ENCODE results near the gene PDGFC. TPM values are rescaled to one million over a fixed set of nuclear protein-coding genes. Genes with fewer than 3 reads are reported as not detected.
A peak's percentile ranks its signal among the peaks of the same experiment; 100 is the strongest.

The PDGFC gene
- total RNA-seq, 1 experiment from 2014 or later: 64.5 TPM

GRCh38 chr4:156786713-156787112 lies 184.9 kb downstream of the PDGFC start:
- H3K4me1 Mint-ChIP-seq (ENCODE audit: low read depth, unreplicated experiment): peaks cover 26% of the 10 kb centered on the region
- CTCF ChIA-PET: no interaction called here
- no peak overlapping the region for H3K27ac Mint-ChIP-seq (ENCODE audit: unreplicated experiment)
- BruUV-seq (replicated peaks): no TSS peak
- no peaks in the 10 kb centered on the region for H3K36me3 Mint-ChIP-seq (ENCODE audit: insufficient read depth, unreplicated experiment)
- H3K9me3 Mint-ChIP-seq (ENCODE audit: low read depth, unreplicated experiment): no peaks in the 10 kb centered on the region
- no peak overlapping the region for H3K4me3 Mint-ChIP-seq (ENCODE audit: low read depth, unreplicated experiment)
- intact Hi-C loops (cut with micrococcal nuclease; ENCODE audit: unreplicated experiment): no loop called here
- no peak for TF ChIP-seq CTCF (IDR thresholded peaks at IDR 0.05; ENCODE audit: unreplicated experiment)
- no peaks in the 10 kb centered on the region for H3K27me3 Mint-ChIP-seq (ENCODE audit: unreplicated experiment)
- no peak for DNase-seq

- H3K36me3 Mint-ChIP-seq (ENCODE audit: insufficient read depth, unreplicated experiment): no peaks in the 10 kb centered on the region
- H3K27ac Mint-ChIP-seq (ENCODE audit: unreplicated experiment): no peak overlapping the region
- CTCF ChIA-PET: no interaction called here
- no TSS peak for BruUV-seq (replicated peaks)
- no peak for DNase-seq
- H3K27me3 Mint-ChIP-seq (ENCODE audit: unreplicated experiment): no peaks in the 10 kb centered on the region
- no peaks in the 10 kb centered on the region for H3K9me3 Mint-ChIP-seq (ENCODE audit: low read depth, unreplicated experiment)
- peaks cover 35% of the 10 kb centered on the region for H3K4me1 Mint-ChIP-seq (ENCODE audit: low read depth, unreplicated experiment)
- H3K4me3 Mint-ChIP-seq (ENCODE audit: low read depth, unreplicated experiment): no peak overlapping the region
- no peak for TF ChIP-seq CTCF (IDR thresholded peaks at IDR 0.05; ENCODE audit: unreplicated experiment)
- intact Hi-C loops (cut with micrococcal nuclease; ENCODE audit: unreplicated experiment): loop anchor here (5.0 kb wide), 1 partner anchor 162 kb away; no protein-coding TSS in a partner anchor
These were observed 186.6 kb downstream of the PDGFC start for GRCh38 chr4:156784970-156785369.

GRCh38 chr4:156783966-156784365 lies 187.6 kb downstream of the PDGFC start:
- Mint-ChIP-seq H3K27ac (ENCODE audit: unreplicated experiment) (peak overlapping the region; percentile 13), H3K9me3 (ENCODE audit: low read depth, unreplicated experiment) (no peaks in the 10 kb centered on the region), H3K4me3 (ENCODE audit: low read depth, unreplicated experiment) (no peak overlapping the region), H3K36me3 (ENCODE audit: insufficient read depth, unreplicated experiment) (no peaks in the 10 kb centered on the region), H3K27me3 (ENCODE audit: unreplicated experiment) (no peaks in the 10 kb centered on the region), H3K4me1 (ENCODE audit: low read depth, unreplicated experiment) (peaks cover 44% of the 10 kb centered on the region)
- no TSS peak for BruUV-seq (replicated peaks)
- no peak for TF ChIP-seq CTCF (IDR thresholded peaks at IDR 0.05; ENCODE audit: unreplicated experiment)
- intact Hi-C loops (cut with micrococcal nuclease; ENCODE audit: unreplicated experiment): loop anchor here (5.0 kb wide), 1 partner anchor 163 kb away; no protein-coding TSS in a partner anchor
- no peak for DNase-seq
- CTCF ChIA-PET: interaction anchor here (0.5 to 0.6 kb wide), 2 partner anchors 180 to 1525 kb away, joined by 3 to 4 read pairs; no protein-coding TSS in a partner anchor

GRCh38 chr4:156782491-156782890 lies 189.1 kb downstream of the PDGFC start:
- Mint-ChIP-seq H3K9me3 (ENCODE audit: low read depth, unreplicated experiment) (no peaks in the 10 kb centered on the region), H3K27me3 (ENCODE audit: unreplicated experiment) (no peaks in the 10 kb centered on the region), H3K36me3 (ENCODE audit: insufficient read depth, unreplicated experiment) (no peaks in the 10 kb centered on the region), H3K4me3 (ENCODE audit: low read depth, unreplicated experiment) (no peak overlapping the region), H3K27ac (ENCODE audit: unreplicated experiment) (no peak overlapping the region), H3K4me1 (ENCODE audit: low read depth, unreplicated experiment) (peaks cover 47% of the 10 kb centered on the region)
- intact Hi-C loops (cut with micrococcal nuclease; ENCODE audit: unreplicated experiment): loop anchor here (5.0 kb wide), 1 partner anchor 165 kb away; no protein-coding TSS in a partner anchor
- no peak for TF ChIP-seq CTCF (IDR thresholded peaks at IDR 0.05; ENCODE audit: unreplicated experiment)
- DNase-seq: no peak
- CTCF ChIA-PET: interaction anchor here (1.0 kb wide), 1 partner anchor 190 kb away, joined by 3 read pairs; no protein-coding TSS in a partner anchor
- no TSS peak for BruUV-seq (replicated peaks)

All from Calu3 (cell line).